Neural cell (in vitro differentiated cells): Measurements from ENCODE around the gene RFX4.

ENCODE experiments used
- CTCF ChIP-seq: fragments of 450-650 bp; IDR thresholded peaks from 2 replicates; pipeline ENCODE4 v1.5.1; 2014; ENCODE audit warnings: antibody characterized with exemption, mild to moderate bottlenecking, moderate library complexity; ENCODE audit not compliant: poor library complexity, severe bottlenecking
- EP300 ChIP-seq: fragments of 450-650 bp; conservative IDR thresholded peaks from 2 replicates; pipeline ENCODE4 v1.6.1; 2014; ENCODE audit warnings: antibody characterized with exemption, mild to moderate bottlenecking, moderate library complexity; ENCODE audit not compliant: poor library complexity, severe bottlenecking
- EZH2 ChIP-seq: fragments of 200-600, 300-800 bp; shearing (Covaris generic), sonication (generic); IDR thresholded peaks from 2 replicates; pipeline ENCODE4 v1.6.1; 2014; ENCODE audit warnings: antibody characterized with exemption, low read length, borderline replicate concordance, mild to moderate bottlenecking; ENCODE audit not compliant: insufficient read depth, poor library complexity, severe bottlenecking
- MXI1 ChIP-seq: fragments of 450-650 bp; conservative IDR thresholded peaks from 2 replicates; pipeline ENCODE4 v1.6.1; 2014; ENCODE audit warnings: antibody characterized with exemption, mild to moderate bottlenecking; ENCODE audit not compliant: poor library complexity, severe bottlenecking
- POLR2AphosphoS5 ChIP-seq: IDR thresholded peaks from 2 replicates; pipeline ENCODE4 v1.6.1; 2012
- REST ChIP-seq: IDR thresholded peaks from 2 replicates; pipeline ENCODE4 v1.6.1; 2012; ENCODE audit warnings: borderline replicate concordance
- SMC3 ChIP-seq: fragments of 450-650 bp; conservative IDR thresholded peaks from 2 replicates; pipeline ENCODE4 v1.6.1; 2014; ENCODE audit warnings: antibody characterized with exemption, mild to moderate bottlenecking, moderate library complexity; ENCODE audit not compliant: poor library complexity
- TAF1 ChIP-seq: IDR thresholded peaks from 2 replicates; pipeline ENCODE4 v1.6.1; 2012; ENCODE audit warnings: low read depth

- TF ChIP-seq CTCF (no peak), REST (no peak), EZH2 (no peak), SMC3 (no peak), POLR2AphosphoS5 (no peak), TAF1 (no peak), EP300 (no peak), MXI1 (no peak)
These were observed 6.0 kb downstream of the RFX4 start for GRCh38 chr12:106588771-106589170.
